ENCODE results near the gene MYO1H.
"Not testable (repeated sequence)": the region's sequence is repeated elsewhere in the genome, so short reads cannot be mapped to it uniquely, and the experiment has no call there.

MYO1H gene

GRCh38 chr12:109404841-109405240 lies 57.1 kb downstream of the MYO1H start:
- no CpG with 5 or more reads among the region's 2 CpGs for WGBS (ENCODE audit: extremely low coverage, insufficient coverage, low lambda C conversion rate)
- not testable (repeated sequence) for H3K79me2 ChIP-seq (ENCODE audit: control insufficient read depth, insufficient read depth, low read length); H3K4ac ChIP-seq (ENCODE audit: low read depth, low read length); H3K4me1 ChIP-seq (ENCODE audit: control insufficient read depth, low read depth, low read length); H3K23ac ChIP-seq (ENCODE audit: low read length); H3K27me3 ChIP-seq (ENCODE audit: insufficient read depth, low read length, poor library complexity); H2BK15ac ChIP-seq (replicated peaks; ENCODE audit: low read depth); H2BK120ac ChIP-seq (ENCODE audit: low read depth, low read length); H4K8ac ChIP-seq (ENCODE audit: low read depth, low read length); H4K5ac ChIP-seq (ENCODE audit: low read length); H3K56ac ChIP-seq (ENCODE audit: low read length); H3K9ac ChIP-seq (ENCODE audit: low read length); DNase-seq; H3K36me3 ChIP-seq (ENCODE audit: control insufficient read depth, insufficient read depth, low read length); H3K27ac ChIP-seq (ENCODE audit: low read depth, low read length); H2AK5ac ChIP-seq (ENCODE audit: low read length); H3K4me3 ChIP-seq (ENCODE audit: low read length); H3K18ac ChIP-seq (ENCODE audit: low read length); H2BK5ac ChIP-seq (ENCODE audit: low read length); H3K79me1 ChIP-seq (ENCODE audit: low read length); H3K4me2 ChIP-seq (ENCODE audit: low read length)

DNA sequence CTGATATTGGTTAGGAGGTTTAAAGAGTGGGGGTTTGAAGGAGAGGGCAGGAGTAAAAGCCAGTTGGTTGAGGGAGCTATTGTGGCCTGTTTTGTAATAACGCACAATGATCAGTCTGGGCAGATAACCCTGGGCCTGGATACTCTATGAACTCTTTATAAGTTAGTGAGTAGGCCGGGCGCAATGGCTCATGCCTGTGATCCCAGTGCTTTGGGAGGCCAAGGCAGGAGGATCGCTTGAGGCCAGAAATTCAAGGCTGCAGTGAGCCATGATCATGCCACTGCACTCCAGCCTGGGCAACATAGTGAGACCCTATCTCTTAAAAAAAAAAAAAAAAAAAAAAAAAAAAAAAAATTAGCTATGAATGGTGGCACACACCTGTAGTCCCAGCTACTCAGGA lies 58.4 kb downstream of the MYO1H start:
- H3K27me3 ChIP-seq (ENCODE audit: insufficient read depth, low read length, poor library complexity); DNase-seq; H2BK5ac ChIP-seq (ENCODE audit: low read length); H2BK15ac ChIP-seq (replicated peaks; ENCODE audit: low read depth); H3K23ac ChIP-seq (ENCODE audit: low read length); H3K9ac ChIP-seq (ENCODE audit: low read length); H3K79me2 ChIP-seq (ENCODE audit: control insufficient read depth, insufficient read depth, low read length); H2AK5ac ChIP-seq (ENCODE audit: low read length); H4K5ac ChIP-seq (ENCODE audit: low read length); H3K4me2 ChIP-seq (ENCODE audit: low read length); H3K4me1 ChIP-seq (ENCODE audit: control insufficient read depth, low read depth, low read length); H4K8ac ChIP-seq (ENCODE audit: low read depth, low read length); H3K36me3 ChIP-seq (ENCODE audit: control insufficient read depth, insufficient read depth, low read length); H3K18ac ChIP-seq (ENCODE audit: low read length); H3K56ac ChIP-seq (ENCODE audit: low read length); H3K4ac ChIP-seq (ENCODE audit: low read depth, low read length); H3K79me1 ChIP-seq (ENCODE audit: low read length); H3K27ac ChIP-seq (ENCODE audit: low read depth, low read length); H3K4me3 ChIP-seq (ENCODE audit: low read length); H2BK120ac ChIP-seq (ENCODE audit: low read depth, low read length): not testable (repeated sequence)
- WGBS (ENCODE audit: extremely low coverage, insufficient coverage, low lambda C conversion rate) = no CpG with 5 or more reads among the region's 4 CpGs

DNA sequence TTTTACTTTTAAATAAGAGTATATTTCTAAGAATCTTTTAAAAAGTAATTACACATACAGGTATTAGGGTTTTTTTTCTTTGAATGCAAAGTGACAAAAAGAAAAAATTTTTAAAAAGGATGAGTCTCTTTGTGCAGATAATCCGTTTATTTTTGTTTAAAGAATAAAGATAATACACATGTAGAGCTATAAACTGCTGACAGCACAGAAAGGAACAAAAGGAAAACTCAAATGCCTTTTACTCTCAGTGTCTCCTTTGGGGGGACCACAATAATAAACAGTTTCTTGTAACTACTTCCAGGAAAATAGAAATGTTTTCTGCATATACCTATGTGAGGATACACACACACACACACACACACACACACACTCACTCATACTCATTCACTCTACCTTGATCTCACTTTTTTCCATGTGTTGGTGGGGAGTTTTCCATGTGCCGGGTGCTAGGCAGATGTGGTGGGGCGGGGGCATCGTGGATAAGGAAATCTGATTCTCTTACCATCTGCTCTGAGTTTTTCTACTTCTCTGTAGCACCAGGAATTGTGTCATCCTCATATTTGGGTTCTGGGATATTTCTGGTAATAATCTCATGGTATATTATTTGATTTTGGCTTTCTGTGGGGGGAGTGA lies 71.3 kb downstream of the MYO1H start:
- no peak overlapping the region for H4K5ac ChIP-seq (ENCODE audit: low read length)
- no peak overlapping the region for H3K18ac ChIP-seq (ENCODE audit: low read length)
- no peak for DNase-seq
- no peak overlapping the region for H3K9ac ChIP-seq (ENCODE audit: low read length)
- H3K56ac ChIP-seq (ENCODE audit: low read length) = no peak overlapping the region
- H3K36me3 ChIP-seq (ENCODE audit: control insufficient read depth, insufficient read depth, low read length) = no peaks in the 10 kb centered on the region
- no peaks in the 10 kb centered on the region for H3K4me1 ChIP-seq (ENCODE audit: control insufficient read depth, low read depth, low read length)
- no peaks in the 10 kb centered on the region for H3K27me3 ChIP-seq (ENCODE audit: insufficient read depth, low read length, poor library complexity)
- H2BK15ac ChIP-seq (replicated peaks; ENCODE audit: low read depth) = no peak overlapping the region
- no peak overlapping the region for H3K23ac ChIP-seq (ENCODE audit: low read length)
- H3K79me2 ChIP-seq (ENCODE audit: control insufficient read depth, insufficient read depth, low read length) = no peaks in the 10 kb centered on the region
- H3K27ac ChIP-seq (ENCODE audit: low read depth, low read length) = no peak overlapping the region
- H2BK5ac ChIP-seq (ENCODE audit: low read length) = no peak overlapping the region
- H2BK120ac ChIP-seq (ENCODE audit: low read depth, low read length) = no peak overlapping the region
- no peaks in the 10 kb centered on the region for H3K79me1 ChIP-seq (ENCODE audit: low read length)
- no CpG with 5 or more reads among the region's 4 CpGs for WGBS (ENCODE audit: extremely low coverage, insufficient coverage, low lambda C conversion rate)
- no peak overlapping the region for H2AK5ac ChIP-seq (ENCODE audit: low read length)
- H3K4me2 ChIP-seq (ENCODE audit: low read length) = no peak overlapping the region
- H4K8ac ChIP-seq (ENCODE audit: low read depth, low read length) = no peak overlapping the region
- H3K4me3 ChIP-seq (ENCODE audit: low read length) = no peak overlapping the region
- H3K4ac ChIP-seq (ENCODE audit: low read depth, low read length) = no peak overlapping the region

GRCh38 chr12:109421355-109422087 lies 73.8 kb downstream of the MYO1H start:
- Histone ChIP-seq H3K27ac (ENCODE audit: low read depth, low read length) (no peak overlapping the region), H3K4ac (ENCODE audit: low read depth, low read length) (no peak overlapping the region), H2BK5ac (ENCODE audit: low read length) (no peak overlapping the region), H4K5ac (ENCODE audit: low read length) (no peak overlapping the region), H3K18ac (ENCODE audit: low read length) (no peak overlapping the region), H3K4me2 (ENCODE audit: low read length) (no peak overlapping the region), H3K4me1 (ENCODE audit: control insufficient read depth, low read depth, low read length) (no peaks in the 10 kb centered on the region), H3K56ac (ENCODE audit: low read length) (no peak overlapping the region), H3K4me3 (ENCODE audit: low read length) (no peak overlapping the region), H3K27me3 (ENCODE audit: insufficient read depth, low read length, poor library complexity) (no peaks in the 10 kb centered on the region), H2BK15ac (replicated peaks; ENCODE audit: low read depth) (no peak overlapping the region), H3K9ac (ENCODE audit: low read length) (no peak overlapping the region), H4K8ac (ENCODE audit: low read depth, low read length) (no peak overlapping the region), H2AK5ac (ENCODE audit: low read length) (no peak overlapping the region), H2BK120ac (ENCODE audit: low read depth, low read length) (no peak overlapping the region), H3K23ac (ENCODE audit: low read length) (no peak overlapping the region), H3K36me3 (ENCODE audit: control insufficient read depth, insufficient read depth, low read length) (no peaks in the 10 kb centered on the region), H3K79me2 (ENCODE audit: control insufficient read depth, insufficient read depth, low read length) (no peaks in the 10 kb centered on the region), H3K79me1 (ENCODE audit: low read length) (no peaks in the 10 kb centered on the region)
- DNase-seq = no peak
- no CpG with 5 or more reads among the region's 8 CpGs for WGBS (ENCODE audit: extremely low coverage, insufficient coverage, low lambda C conversion rate)

- H3K4me3 ChIP-seq (ENCODE audit: low read length) = no peak overlapping the region
- no peak overlapping the region for H3K4me2 ChIP-seq (ENCODE audit: low read length)
- H3K9ac ChIP-seq (ENCODE audit: low read length) = no peak overlapping the region
- H4K5ac ChIP-seq (ENCODE audit: low read length) = no peak overlapping the region
- H3K23ac ChIP-seq (ENCODE audit: low read length) = no peak overlapping the region
- H3K56ac ChIP-seq (ENCODE audit: low read length) = no peak overlapping the region
- H3K27me3 ChIP-seq (ENCODE audit: insufficient read depth, low read length, poor library complexity) = no peaks in the 10 kb centered on the region
- H3K4ac ChIP-seq (ENCODE audit: low read depth, low read length) = no peak overlapping the region
- H2BK15ac ChIP-seq (replicated peaks; ENCODE audit: low read depth) = no peak overlapping the region
- no peaks in the 10 kb centered on the region for H3K79me2 ChIP-seq (ENCODE audit: control insufficient read depth, insufficient read depth, low read length)
- whole genome bisulfite sequencing (ENCODE audit: extremely low coverage, insufficient coverage, low lambda C conversion rate) = no CpG with 5 or more reads among the region's 10 CpGs
- H2BK5ac ChIP-seq (ENCODE audit: low read length) = no peak overlapping the region
- H3K18ac ChIP-seq (ENCODE audit: low read length) = no peak overlapping the region
- no peak overlapping the region for H2BK120ac ChIP-seq (ENCODE audit: low read depth, low read length)
- no peak overlapping the region for H4K8ac ChIP-seq (ENCODE audit: low read depth, low read length)
- no peaks in the 10 kb centered on the region for H3K79me1 ChIP-seq (ENCODE audit: low read length)
- H3K4me1 ChIP-seq (ENCODE audit: control insufficient read depth, low read depth, low read length) = no peaks in the 10 kb centered on the region
- H3K36me3 ChIP-seq (ENCODE audit: control insufficient read depth, insufficient read depth, low read length) = no peaks in the 10 kb centered on the region
- H3K27ac ChIP-seq (ENCODE audit: low read depth, low read length) = no peak overlapping the region
- H2AK5ac ChIP-seq (ENCODE audit: low read length) = no peak overlapping the region
- no peak for DNase-seq
Measured at GRCh38 chr12:109422251-109422650, 74.6 kb downstream of the MYO1H start.

- no peak overlapping the region for H3K18ac ChIP-seq (ENCODE audit: low read length)
- no peak overlapping the region for H4K5ac ChIP-seq (ENCODE audit: low read length)
- no peaks in the 10 kb centered on the region for H3K79me1 ChIP-seq (ENCODE audit: low read length)
- H3K27me3 ChIP-seq (ENCODE audit: insufficient read depth, low read length, poor library complexity) = no peaks in the 10 kb centered on the region
- no peak overlapping the region for H3K4me2 ChIP-seq (ENCODE audit: low read length)
- H3K23ac ChIP-seq (ENCODE audit: low read length) = no peak overlapping the region
- H4K8ac ChIP-seq (ENCODE audit: low read depth, low read length) = no peak overlapping the region
- H3K9ac ChIP-seq (ENCODE audit: low read length) = no peak overlapping the region
- 100% methylated on average over 1 of the region's 9 CpGs for WGBS (ENCODE audit: extremely low coverage, insufficient coverage, low lambda C conversion rate)
- DNase-seq = no peak
- no peak overlapping the region for H2BK15ac ChIP-seq (replicated peaks; ENCODE audit: low read depth)
- no peaks in the 10 kb centered on the region for H3K36me3 ChIP-seq (ENCODE audit: control insufficient read depth, insufficient read depth, low read length)
- no peaks in the 10 kb centered on the region for H3K4me1 ChIP-seq (ENCODE audit: control insufficient read depth, low read depth, low read length)
- H2BK120ac ChIP-seq (ENCODE audit: low read depth, low read length) = no peak overlapping the region
- no peak overlapping the region for H3K4me3 ChIP-seq (ENCODE audit: low read length)
- H2BK5ac ChIP-seq (ENCODE audit: low read length) = no peak overlapping the region
- H3K56ac ChIP-seq (ENCODE audit: low read length) = no peak overlapping the region
- no peak overlapping the region for H2AK5ac ChIP-seq (ENCODE audit: low read length)
- H3K79me2 ChIP-seq (ENCODE audit: control insufficient read depth, insufficient read depth, low read length) = no peaks in the 10 kb centered on the region
- H3K27ac ChIP-seq (ENCODE audit: low read depth, low read length) = no peak overlapping the region
- H3K4ac ChIP-seq (ENCODE audit: low read depth, low read length) = no peak overlapping the region
Measured at GRCh38 chr12:109423392-109423791, 75.7 kb downstream of the MYO1H start.

Data from mesendoderm (in vitro differentiated cells).